IPS-NIHi11 (cell line): ENCODE measurements around the gene HSD17B3.
"Not testable (repeated sequence)": the region's sequence is repeated elsewhere in the genome, so short reads cannot be mapped to it uniquely, and the experiment has no call there.

ENCODE experiments used
- DNase-seq: peaks from one replicate; pipeline ENCODE4 v3.0.0; 2012; ENCODE audit warnings: mixed read lengths, low spot score

Gene HSD17B3

DNA sequence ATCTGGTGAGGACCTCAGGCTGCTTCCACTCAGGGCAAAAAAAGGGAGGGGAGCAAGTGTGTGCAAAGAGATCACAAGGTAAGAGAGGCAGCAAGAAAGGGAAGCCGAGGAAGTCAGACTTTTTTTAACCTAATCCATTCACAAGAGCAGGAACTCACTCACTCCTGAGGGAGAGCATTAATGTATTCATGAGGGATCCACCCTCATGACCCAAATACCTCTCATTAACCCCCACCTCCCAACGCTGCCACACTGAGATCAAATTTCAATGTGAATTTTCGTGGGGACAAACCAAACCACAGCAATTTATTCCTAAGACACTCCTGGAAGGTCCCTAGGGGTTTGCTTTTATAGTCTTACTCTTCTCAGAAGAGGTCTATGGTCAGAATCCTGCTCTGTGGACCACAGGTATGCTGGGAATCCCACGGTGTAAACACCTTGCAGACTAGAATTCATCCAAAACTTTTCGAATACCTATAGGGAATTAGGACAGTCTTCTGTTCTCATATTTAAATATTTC, 108.7 kb downstream of the HSD17B3 start:
- DNase-seq, result no peak

DNA sequence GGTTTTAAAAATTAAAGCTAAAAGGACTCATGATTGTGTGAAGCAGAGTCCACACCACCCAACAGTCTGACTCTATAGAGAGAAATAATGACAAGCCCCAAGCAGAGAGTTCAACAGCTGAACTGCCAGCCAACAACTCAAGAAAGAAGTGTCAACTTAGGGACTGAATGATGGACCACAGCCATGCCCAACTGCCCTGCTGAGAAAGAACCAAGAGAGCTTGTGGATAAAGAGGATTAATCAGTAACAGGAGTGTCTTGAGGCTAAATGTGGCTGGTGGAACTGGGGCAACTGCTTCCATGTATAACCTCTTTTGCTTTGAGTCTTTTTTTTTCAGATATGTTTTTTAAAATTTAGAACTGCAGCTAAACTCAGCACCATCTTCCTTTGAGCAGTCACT, 109.3 kb downstream of the HSD17B3 start:
- no peak for DNase-seq

- no peak for DNase-seq
Observed at GRCh38 chr9:96189995-96190394, 112.0 kb downstream of the HSD17B3 start.

DNA sequence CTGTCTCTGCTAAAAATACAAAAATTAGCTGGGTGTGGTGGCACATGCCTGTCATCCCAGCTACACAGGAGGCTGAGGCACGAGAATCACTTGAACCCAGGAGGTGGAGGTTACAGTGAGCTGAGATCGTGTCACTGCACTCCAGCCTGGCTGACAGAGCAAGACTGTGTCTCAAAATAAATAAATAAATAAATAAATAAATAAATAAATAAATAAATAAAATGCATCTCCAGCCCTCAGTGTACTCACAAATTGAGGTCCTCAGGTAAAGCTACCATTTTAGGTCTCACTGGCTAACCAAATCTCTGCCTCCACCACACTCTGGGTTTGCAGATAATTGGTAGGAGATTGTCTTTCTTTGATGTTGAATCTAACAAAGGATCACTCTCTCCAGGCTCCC, 112.4 kb downstream of the HSD17B3 start:
- not testable (repeated sequence) for DNase-seq

DNA sequence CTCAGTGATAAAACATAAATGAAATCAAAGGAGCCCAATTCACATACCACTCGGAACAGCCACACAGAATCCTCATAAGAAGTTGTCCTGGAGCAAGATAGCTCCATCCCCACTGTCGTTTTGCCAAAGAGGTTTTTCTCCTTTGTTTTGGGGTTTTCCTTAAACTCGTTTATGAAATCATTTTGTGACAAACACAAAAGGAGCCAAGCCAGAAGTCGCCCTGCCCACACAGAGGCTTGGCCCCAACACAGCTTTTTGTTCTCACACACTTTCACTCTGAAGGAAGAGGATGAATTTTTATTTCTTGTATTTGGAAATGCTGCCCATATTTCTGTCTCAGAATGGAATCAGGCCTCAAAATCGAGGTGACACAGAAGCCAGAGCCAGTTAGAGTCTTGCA, 113.4 kb downstream of the HSD17B3 start:
- DNase-seq, result no peak

DNA sequence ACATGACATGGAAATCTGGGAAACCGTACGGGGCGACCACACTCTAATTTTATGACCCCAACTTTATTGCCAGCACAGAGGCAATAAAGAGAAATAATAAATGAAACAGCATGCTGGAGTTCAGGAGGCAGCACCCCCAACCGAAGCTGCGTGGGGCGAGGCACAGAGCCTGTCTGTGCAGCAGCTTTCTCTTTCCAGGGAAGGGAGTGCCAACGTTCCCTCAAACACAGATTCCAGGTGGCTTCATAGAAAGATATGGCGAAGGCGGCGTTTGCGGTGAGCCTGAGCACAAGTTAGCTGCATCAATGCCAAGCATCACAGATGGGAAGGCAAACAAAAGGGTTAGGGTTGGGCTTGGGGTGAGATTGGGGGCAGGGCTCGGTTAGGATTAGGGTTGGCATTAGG, 114.8 kb downstream of the HSD17B3 start:
- DNase-seq, result no peak

DNA sequence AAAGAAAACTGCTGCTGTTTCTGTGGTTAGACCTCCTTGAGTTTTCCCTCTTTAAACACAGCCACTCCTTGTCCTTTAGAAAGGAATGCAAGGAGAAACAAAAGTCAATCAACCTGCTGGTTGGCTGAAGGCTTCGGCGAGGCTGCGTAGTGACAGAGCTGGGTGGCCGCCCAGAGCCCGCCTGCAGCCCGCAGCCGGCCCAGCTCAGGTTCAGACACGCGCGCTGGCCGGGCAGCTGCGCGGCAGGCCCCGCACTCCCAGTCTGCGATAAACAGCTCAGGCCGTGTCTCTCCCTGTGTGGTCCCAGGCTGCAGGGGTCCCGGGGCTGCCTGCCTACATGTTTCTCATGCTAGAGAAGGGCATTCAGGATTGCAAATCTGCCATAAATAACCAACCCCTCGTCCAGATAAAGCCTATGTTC, 115.4 kb downstream of the HSD17B3 start:
- peak; percentile 88 for DNase-seq

- no peak for DNase-seq
Observed at GRCh38 chr9:96185518-96186156, 116.3 kb downstream of the HSD17B3 start.
